Lung (tissue), 12 donors: ENCODE data around the gene IGF2R. TPM values are rescaled to one million over a fixed set of nuclear protein-coding genes. Genes with fewer than 3 reads are reported as not detected.

Experiments used
- ATAC-seq: fragments of 200-7000 bp; cut with Tn5 transposase; one replicate; pipeline ENCODE4 v1.9.1; 2020; ENCODE audit warnings: moderate number of reproducible peaks; ENCODE audit not compliant: insufficient read depth, low FRiP score
- DNase-seq, 3 donors: peaks; one replicate each; pipeline ENCODE4 v3.0.0-alpha.2; 2013 to 2017
- H3K27ac ChIP-seq, 2 donors: one replicate each; pipeline ENCODE4 v1.5.1; 2013; ENCODE audit warnings: mild to moderate bottlenecking in 2 of 2, moderate library complexity in 2 of 2, control low read depth in 1 of 2, inconsistent platforms in 1 of 2, low read depth in 1 of 2, low read length in 1 of 2
- H3K27me3 ChIP-seq, 3 donors: one replicate each; pipeline ENCODE4 v1.5.1; 2013; ENCODE audit warnings: low read length in 2 of 3; ENCODE audit not compliant: control insufficient read depth in 3 of 3, insufficient read depth in 3 of 3
- H3K36me3 ChIP-seq, 4 donors: one replicate each; pipeline ENCODE4 v1.5.1; 2013; ENCODE audit warnings: low read length in 4 of 4, mild to moderate bottlenecking in 1 of 4, moderate library complexity in 1 of 4; ENCODE audit not compliant: control insufficient read depth in 4 of 4, insufficient read depth in 4 of 4
- H3K4me1 ChIP-seq, 5 donors: one replicate each; pipeline ENCODE4 v1.5.1; 2013; ENCODE audit warnings: low read length in 5 of 5, mild to moderate bottlenecking in 2 of 5, moderate library complexity in 1 of 5; ENCODE audit not compliant: control insufficient read depth in 5 of 5, insufficient read depth in 5 of 5
- H3K4me3 ChIP-seq: one replicate; pipeline ENCODE4 v1.5.1; 2013; ENCODE audit warnings: mild to moderate bottlenecking, control low read depth, moderate library complexity
- H3K9ac ChIP-seq, 2 donors: one replicate each; pipeline ENCODE4 v1.5.1; 2013; ENCODE audit warnings: low read length in 2 of 2, control low read depth in 1 of 2; ENCODE audit not compliant: insufficient read depth in 1 of 2
- H3K9me3 ChIP-seq, 4 donors: one replicate each; pipeline ENCODE4 v1.5.1; 2013; ENCODE audit warnings: low read length in 3 of 4, mild to moderate bottlenecking in 1 of 4, moderate library complexity in 1 of 4; ENCODE audit not compliant: control insufficient read depth in 4 of 4, insufficient read depth in 3 of 4
- WGBS, 2 donors: extraction: QIAGEN DNeasy Blood & Tissue Kit; methylation state at CpG; one replicate each; pipeline ENCODE4 v1.1.7; 2013; 5-methylcytosine and 5-hydroxymethylcytosine counted together
- polyA plus RNA-seq, 2 donors: library from polyadenylated mRNA; stranded (reverse); fragments of 200-250 nt; gene quantifications; one replicate each; pipeline ENCODE4 v1.2.1, GENCODE V29; 2013
- total RNA-seq, 2 donors: library from RNA; depleted of rRNA in 1 of 2; stranded (reverse); fragments of >200 nt in 1 of 2; gene quantifications; one replicate each; pipeline ENCODE4 v1.2.1, GENCODE V29; 2014 to 2021
- TF ChIP-seq, protein P1 (sequence below): IDR thresholded peaks from 2 replicates; pipeline ENCODE4 v1.5.1; 2012; ENCODE audit warnings: mild to moderate bottlenecking; ENCODE audit errors: control extremely low read depth, extremely low read depth
- donor health status: control.
- donor health status: control.
- donor health status: Bipolar disorder and iron deficiency.
- donor health status: healthy.
- donor health status: DM: yes; HTN: yes; CAD: no.

Gene IGF2R
- total and polyA plus RNA-seq, 4 donors, result 30.0 to 125 (median 92.6) TPM

DNA sequence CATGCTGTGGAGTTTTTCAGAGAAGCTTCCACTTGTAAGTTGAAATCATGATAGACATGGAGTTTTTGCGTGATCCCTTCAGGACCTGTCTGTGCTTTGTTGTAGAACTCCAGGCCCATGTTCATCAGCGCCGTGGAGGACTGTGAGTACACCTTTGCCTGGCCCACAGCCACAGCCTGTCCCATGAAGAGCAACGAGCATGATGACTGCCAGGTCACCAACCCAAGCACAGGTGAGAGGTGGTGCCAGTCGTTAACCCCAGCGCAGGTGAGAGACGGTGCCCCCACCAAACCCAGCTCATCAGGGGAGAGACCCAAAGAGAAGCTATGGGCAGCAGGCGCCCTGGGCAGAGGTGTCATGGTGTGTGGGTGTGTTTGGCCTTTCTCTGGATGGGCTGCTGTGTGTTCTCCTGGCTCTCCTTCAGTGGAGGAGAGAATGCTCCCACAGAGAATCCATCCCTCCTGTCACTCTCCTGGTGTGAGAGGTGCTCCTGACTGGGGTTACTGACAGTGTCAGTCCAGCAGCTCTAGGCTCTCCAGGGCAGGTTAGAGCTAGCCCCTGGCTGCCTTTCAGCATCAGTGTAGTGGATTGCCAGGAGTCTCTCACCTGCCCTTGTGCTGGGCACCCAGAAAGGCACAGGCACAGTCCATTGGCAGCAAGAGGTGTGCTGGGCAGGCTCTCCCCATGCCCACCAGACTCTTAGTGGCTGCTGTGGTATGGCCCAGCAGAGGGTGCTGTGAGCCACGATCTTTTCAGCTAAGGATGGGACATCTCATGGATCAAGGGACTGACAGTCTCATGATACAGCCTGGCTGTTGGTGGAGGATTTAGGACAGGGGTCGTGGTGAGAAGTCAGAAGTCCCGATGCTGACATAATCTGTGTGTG is 103.2 kb downstream of the IGF2R start:
- Histone ChIP-seq H3K27me3 (no peaks in the 10 kb centered on the region), H3K9ac (no peak overlapping the region), H3K36me3 (peaks cover 32 to 72% (median 36%) of the 10 kb centered on the region in 4 donors), H3K4me1 (no peaks in the 10 kb centered on the region), H3K4me3 (no peak overlapping the region), H3K9me3 (no peaks in the 10 kb centered on the region), H3K27ac (no peak overlapping the region)
- 86 to 90% methylated on average over 11 of the region's 11 CpGs for WGBS, 2 donors
- no peak for ATAC-seq
- TF ChIP-seq, protein P1, sequence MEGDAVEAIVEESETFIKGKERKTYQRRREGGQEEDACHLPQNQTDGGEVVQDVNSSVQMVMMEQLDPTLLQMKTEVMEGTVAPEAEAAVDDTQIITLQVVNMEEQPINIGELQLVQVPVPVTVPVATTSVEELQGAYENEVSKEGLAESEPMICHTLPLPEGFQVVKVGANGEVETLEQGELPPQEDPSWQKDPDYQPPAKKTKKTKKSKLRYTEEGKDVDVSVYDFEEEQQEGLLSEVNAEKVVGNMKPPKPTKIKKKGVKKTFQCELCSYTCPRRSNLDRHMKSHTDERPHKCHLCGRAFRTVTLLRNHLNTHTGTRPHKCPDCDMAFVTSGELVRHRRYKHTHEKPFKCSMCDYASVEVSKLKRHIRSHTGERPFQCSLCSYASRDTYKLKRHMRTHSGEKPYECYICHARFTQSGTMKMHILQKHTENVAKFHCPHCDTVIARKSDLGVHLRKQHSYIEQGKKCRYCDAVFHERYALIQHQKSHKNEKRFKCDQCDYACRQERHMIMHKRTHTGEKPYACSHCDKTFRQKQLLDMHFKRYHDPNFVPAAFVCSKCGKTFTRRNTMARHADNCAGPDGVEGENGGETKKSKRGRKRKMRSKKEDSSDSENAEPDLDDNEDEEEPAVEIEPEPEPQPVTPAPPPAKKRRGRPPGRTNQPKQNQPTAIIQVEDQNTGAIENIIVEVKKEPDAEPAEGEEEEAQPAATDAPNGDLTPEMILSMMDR, result no peak
- peak in 1 of 3 donors; percentile 7 for DNase-seq

DNA sequence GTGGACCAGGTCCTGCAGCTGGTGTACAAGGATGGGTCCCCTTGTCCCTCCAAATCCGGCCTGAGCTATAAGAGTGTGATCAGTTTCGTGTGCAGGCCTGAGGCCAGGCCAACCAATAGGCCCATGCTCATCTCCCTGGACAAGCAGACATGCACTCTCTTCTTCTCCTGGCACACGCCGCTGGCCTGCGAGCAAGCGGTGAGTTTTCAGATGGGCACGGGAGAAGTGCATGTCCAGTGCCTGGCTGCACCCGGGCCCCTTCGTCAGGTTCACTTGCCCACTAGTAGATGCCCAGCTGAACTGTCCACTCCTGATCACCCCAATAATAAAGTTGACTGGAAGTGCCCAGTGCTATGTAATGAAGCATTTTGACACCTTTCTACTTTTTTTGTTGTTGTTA is 104.4 kb downstream of the IGF2R start:
- WGBS, 2 donors, result 92 to 93% methylated on average over 9 of the region's 9 CpGs
- Histone ChIP-seq H3K27ac (no peak overlapping the region), H3K4me1 (no peaks in the 10 kb centered on the region), H3K9ac (no peak overlapping the region), H3K36me3 (peaks cover 34 to 71% (median 37%) of the 10 kb centered on the region in 4 donors), H3K27me3 (no peaks in the 10 kb centered on the region), H3K9me3 (no peaks in the 10 kb centered on the region), H3K4me3 (no peak overlapping the region)
- TF ChIP-seq, protein P1, result no peak
- DNase-seq (no peak), ATAC-seq (no peak)

DNA sequence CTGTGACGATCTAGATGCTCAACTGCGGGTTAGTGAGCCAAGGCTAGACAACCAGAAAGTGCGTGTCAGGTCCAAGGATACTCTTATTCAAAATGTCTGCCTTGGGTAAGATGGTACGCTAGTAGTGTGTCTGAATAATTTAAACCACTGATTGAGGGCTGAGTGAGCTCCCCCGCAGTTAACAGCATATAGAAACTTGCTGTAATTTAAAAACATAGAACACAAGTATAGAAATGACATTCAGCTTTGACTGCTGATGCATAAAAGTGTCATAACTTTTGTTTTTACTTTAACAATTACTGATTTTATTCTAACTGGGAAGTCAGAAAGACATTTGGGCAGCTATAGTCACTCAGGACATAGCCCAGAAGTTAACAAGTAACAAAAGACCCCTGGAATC is 107.1 kb downstream of the IGF2R start:
- no peak overlapping the region for H3K27ac ChIP-seq
- TF ChIP-seq, protein P1, result no peak
- WGBS, 2 donors, result 94 to 96% methylated on average over 5 of the region's 5 CpGs

More for the DNA sequence above, 107.1 kb downstream of the IGF2R start:
- peaks cover 30 to 70% (median 42%) of the 10 kb centered on the region in 4 donors for H3K36me3 ChIP-seq
- DNase-seq (no peak), ATAC-seq (no peak)
- no peaks in the 10 kb centered on the region for H3K4me1 ChIP-seq
- H3K9ac ChIP-seq, result no peak overlapping the region
- H3K9me3 ChIP-seq, result peaks cover 0 to 2% (median 0%) of the 10 kb centered on the region in 4 donors
- H3K27me3 ChIP-seq, result no peaks in the 10 kb centered on the region
- H3K4me3 ChIP-seq, result no peak overlapping the region
